HT-29 (cell line): ENCODE data around the gene CBX5. TPM values are rescaled to one million over a fixed set of nuclear protein-coding genes. Genes with fewer than 3 reads are reported as not detected.
"Not testable (repeated sequence)": the region's sequence is repeated elsewhere in the genome, so short reads cannot be mapped to it uniquely, and the experiment has no call there.

Experiments used
- DNase-seq: peaks from one replicate; pipeline ENCODE4 v3.0.0-alpha.2; 2015; ENCODE audit warnings: low spot score
- total RNA-seq: library from RNA; depleted of rRNA; stranded (reverse); fragments of >200 nt; shearing (Covaris generic); gene quantifications from 2 replicates; pipeline ENCODE4 v1.2.3, GENCODE V29; 2014

CBX5 gene
- total RNA-seq, 1 experiment from 2014 or later = 16.7 TPM

- no peak for DNase-seq
Observed at GRCh38 chr12:54266852-54267251, 13.1 kb downstream of the CBX5 start.

DNA sequence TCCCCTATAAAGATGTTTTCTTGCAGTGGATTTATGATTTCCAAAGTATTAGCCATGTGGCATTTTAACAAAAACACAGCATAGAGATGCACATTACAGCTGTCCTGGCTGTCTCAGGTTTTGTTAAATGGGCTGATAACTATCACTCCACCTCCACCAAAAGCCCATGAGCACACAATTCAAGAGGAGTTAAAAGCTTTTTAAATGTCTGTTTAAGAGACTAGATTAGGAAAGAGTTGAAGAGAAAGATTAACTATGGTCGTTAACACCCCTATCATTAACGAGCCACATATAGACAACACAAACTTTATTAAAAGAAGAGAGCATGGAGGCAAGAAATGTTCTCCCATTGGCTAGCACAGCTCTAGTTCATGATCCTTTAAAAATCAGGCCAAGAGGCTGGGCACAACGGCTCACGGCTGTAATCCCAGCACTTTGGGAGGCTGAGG, 14.5 kb downstream of the CBX5 start:
- no peak for DNase-seq

GRCh38 chr12:54262403-54262925, 17.5 kb downstream of the CBX5 start:
- no peak for DNase-seq

DNA sequence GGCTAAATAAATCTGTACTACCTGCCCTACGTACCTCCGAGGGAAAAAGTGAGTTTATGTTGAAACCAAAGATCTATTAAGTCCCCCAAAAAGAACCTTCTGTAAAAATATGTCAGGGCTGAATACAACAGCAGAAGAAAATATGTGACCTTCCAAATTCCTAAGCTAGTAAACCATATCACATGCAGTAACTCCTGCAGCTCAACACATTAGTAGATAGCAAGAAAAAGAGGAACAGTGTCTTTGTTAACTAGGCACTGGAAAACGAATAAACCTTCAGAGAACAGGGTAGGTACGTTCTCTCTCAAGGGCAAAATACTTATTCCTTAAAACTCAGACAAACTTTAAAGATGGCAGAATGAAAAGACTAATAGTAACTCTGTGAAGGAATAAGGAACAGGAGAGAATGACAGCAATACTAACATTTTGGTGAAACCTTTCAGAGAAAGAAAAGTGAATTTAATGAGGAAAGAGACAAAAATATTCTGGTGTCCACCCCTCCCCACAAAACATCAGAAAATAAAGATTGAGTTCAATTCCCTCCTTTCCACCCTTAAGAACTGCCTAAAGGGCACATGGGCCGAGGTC, 18.0 kb downstream of the CBX5 start:
- no peak for DNase-seq

- DNase-seq = peak; percentile 90
Observed at GRCh38 chr12:54259194-54260011, 20.5 kb downstream of the CBX5 start.

DNA sequence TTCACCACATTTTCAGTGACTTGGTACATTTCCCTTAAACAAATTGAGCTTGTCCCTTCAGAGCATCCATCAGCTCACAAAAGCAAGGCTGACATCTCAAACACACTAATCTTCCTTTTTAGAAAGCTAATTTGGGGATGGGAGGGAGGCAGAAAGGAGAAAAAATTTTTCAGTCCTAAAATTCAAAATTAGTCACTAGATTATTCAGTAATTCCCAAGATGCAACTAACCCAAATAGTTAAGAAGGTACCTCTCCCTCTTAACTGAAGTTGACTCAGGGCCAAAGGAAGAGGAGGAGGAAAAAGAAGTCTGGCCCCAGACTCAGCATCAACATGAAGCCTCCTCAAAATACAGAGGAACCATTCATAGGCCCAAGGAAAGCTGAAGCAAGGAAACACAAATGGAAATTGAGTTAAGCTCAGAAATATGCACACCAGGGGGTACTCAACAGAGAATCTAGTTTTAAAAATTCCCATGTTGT, 21.7 kb downstream of the CBX5 start:
- DNase-seq = no peak

DNA sequence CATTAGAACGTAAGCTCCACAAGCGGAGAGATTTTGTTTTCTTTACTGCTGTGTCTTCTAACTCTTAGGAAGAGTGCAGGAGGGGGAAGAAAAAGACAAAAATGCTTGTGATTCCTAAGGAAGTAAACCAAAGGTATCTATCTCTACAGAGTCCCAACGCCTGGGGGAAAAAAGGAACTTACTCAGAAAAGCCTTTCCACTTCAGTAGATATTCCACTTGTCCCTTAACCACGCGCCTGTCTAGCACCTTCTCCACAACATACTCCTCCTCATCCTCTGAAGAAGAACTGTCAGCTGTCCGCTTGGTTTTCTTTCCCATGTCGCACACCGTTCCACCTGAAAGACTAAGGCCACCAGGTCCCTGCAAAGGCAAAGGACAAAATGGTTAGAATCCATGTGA, 22.6 kb downstream of the CBX5 start:
- no peak for DNase-seq

DNA sequence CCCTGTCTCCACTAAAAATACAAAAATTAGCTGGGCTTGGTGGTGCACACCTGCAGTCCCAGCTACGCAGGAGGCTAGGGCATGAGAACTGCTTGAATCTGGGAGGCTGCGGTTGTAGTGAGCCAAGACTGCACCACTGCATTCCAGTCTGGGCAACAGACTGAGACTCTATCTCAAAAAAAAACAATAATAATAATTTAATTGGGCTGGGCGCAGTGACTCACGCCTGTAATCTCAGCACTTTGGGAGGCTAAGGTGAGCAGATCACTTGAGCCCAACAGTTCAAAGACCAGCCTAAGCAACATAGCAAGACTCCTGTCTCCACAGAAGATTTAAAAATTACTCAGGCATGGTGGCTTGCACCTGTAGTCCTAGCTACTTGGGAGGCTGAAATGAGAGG, 26.7 kb downstream of the CBX5 start:
- DNase-seq = no peak

DNA sequence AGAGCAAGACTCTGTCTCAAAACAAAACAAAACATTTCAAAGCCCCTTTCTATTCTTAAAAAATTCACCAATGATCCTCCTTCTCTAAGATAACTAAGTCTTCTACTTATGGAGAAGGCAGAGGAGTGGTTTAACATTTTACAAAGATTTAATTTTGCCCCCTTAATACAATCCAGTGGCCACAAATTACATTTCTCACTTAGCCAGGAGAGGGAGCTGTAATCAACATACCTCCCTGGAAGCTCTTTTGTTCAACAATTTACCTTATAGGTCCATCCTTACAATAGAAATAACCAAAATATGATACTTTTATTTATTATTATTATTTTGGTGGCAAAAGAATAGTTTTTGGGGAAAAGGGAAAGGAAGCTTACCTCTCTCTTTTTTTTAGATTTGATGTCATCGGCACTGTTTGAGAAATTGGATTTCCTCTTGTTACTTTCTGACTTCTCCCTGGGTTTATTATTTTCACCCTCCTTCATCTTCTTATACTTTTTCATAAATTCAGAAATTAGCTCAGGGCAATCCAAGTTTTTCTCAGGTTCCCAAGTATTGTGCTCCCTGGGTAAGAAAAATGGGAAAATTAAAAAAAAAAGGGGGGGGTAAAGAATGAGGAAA, 28.1 kb downstream of the CBX5 start:
- peak; percentile 75 for DNase-seq

- DNase-seq = no peak
Observed at GRCh38 chr12:54249489-54249888, 30.4 kb downstream of the CBX5 start.

GRCh38 chr12:54246011-54246641, 33.8 kb downstream of the CBX5 start:
- no peak for DNase-seq

DNA sequence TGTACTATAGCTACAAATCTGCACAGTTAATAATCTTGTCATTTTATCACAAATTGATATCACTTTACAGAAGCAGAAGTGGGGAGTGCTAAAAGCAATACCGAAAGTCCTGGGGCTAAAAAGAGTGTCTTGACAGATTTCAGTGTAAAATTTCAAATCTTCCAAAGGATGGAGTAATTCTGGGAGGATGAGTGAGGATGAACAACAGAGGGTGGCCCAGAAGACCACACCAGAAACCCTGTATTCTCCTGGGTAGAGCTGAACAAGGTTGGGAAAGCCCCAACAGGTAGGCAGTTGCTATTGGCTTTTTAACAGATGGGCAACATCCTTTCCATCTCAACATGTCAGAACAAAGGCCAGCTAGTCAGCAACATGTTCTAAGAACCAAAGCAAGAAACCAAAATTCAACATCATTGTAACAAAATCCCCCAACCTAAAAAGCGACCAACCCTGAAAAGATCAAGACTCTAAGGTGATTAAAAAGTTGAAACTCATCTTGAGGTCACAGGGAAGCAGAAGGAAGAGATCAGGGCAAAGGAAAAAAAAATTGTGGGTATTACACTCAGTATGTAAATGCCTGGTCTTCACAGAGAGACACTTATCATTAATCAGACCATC, 38.8 kb downstream of the CBX5 start:
- DNase-seq = no peak

- no peak for DNase-seq
Observed at GRCh38 chr12:54240129-54240528, 39.8 kb downstream of the CBX5 start.

DNA sequence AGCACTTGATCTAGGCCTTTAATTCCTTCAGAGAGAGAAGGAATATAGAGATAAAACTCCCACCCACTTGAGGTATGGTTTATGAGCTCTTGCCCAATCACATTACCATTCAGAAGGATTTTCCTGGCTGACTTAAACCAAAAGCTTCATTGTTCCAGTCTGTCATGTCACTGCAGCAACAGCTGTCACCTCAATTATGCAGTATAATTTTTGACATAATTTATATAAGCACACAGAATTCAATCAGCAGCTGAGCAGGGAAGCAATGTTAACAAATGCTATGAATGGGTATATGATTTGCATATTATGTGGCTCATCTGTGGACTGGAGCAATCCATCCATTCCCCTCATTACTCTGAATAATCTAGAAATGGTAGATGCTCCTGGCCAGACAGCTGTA, 40.3 kb downstream of the CBX5 start:
- DNase-seq = no peak

DNA sequence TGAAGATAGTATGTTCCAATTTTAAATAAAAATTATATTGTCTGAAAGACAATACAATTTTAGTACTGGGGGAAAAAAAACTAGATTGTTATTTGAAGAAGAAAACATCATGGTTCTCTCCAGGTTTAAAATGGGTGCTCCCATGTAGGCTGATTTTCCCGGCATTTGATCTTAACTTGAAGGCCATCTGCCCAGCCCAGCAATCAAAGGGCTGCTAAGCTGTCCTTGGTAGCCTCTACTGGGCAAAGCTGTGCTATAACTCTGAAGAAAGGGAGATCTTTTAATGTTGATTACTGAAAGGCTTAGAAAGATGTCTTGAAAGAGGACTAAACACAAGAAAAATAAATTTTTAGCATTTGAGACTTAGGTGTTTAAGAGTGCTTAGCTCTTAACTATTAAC, 41.4 kb downstream of the CBX5 start:
- no peak for DNase-seq

GRCh38 chr12:54232790-54233189, 47.1 kb downstream of the CBX5 start:
- peak; percentile 10 for DNase-seq

DNA sequence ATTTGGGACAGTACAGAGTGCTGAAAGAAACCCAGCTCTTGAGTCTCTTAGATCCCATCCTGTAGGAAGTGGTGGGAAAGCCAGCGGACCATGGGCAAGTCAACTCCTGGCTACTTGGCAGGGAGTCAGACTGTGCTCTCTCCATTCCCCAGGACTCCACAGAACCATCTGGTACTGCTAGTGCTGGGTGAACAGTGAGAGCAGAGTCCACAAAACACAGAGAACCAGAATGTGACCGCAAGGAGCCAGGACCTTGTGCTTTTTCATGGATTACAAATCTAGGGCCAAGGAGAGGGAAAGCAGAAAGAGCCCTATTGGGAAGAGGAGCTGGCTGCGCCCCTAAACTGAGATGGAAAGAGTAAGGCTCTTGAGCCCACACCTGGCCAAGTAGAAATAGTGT, 48.7 kb downstream of the CBX5 start:
- DNase-seq = not testable (repeated sequence)

DNA sequence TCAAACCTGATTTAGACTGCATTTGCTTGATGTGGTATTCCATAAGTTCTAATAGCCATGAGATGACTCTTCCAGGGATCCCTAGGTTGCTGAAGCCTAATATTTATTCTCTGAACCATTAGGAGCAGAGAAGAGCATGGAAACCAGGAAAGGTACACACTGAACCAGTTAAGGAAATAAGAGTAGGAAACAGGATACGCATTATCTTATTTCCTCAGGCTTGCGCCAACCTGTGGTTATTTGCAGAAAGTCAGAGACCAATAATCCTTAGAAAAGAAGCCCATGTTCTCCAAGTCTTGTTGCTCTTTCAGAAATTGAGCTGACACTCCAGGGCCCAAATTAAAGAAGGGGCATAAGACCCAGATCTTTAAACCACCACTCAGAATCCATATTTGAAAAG, 49.4 kb downstream of the CBX5 start:
- DNase-seq = no peak

- DNase-seq = no peak
Observed at GRCh38 chr12:54229624-54230212, 50.2 kb downstream of the CBX5 start.

- no peak for DNase-seq
Observed at GRCh38 chr12:54228471-54228870, 51.5 kb downstream of the CBX5 start.

DNA sequence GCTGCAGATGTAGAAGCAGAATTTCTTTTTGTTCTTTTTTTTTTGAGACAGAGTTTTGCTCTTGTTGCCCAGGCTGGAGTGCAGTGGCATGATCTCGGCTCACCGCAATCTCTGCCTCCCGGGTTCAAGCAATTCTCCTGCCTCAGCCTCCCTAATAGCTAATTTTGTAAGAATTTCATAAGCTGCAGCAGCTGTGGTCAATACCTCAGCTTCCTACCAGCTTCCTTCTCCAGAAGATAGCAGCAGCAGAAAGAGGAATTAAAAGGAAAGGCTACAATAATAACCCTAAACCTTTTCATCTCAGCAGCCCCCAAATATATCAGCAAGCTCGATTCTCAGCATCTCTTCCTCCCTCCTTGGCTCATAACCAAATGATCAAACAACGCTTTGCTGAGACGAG, 52.0 kb downstream of the CBX5 start:
- DNase-seq = not testable (repeated sequence)
